G401 (cell line): ENCODE results near the gene CHCHD3. TPM values are rescaled to one million over a fixed set of nuclear protein-coding genes. Genes with fewer than 3 reads are reported as not detected.

ENCODE experiments used
- DNase-seq: peaks from one replicate; pipeline ENCODE4 v3.0.0-alpha.2; 2015; ENCODE audit warnings: low spot score
- in situ Hi-C: cut with HindIII; loops from 2 replicates; pipeline ENCODE4 v1.10.0; 2016; ENCODE audit warnings: low sequenced_read_pairs, mixed read lengths
- total RNA-seq: library from RNA; depleted of rRNA; stranded (reverse); fragments of >200 nt; shearing (Covaris generic); gene quantifications from 2 replicates; pipeline ENCODE4 v1.2.3, GENCODE V29; 2014

The CHCHD3 gene
- total RNA-seq, 1 experiment from 2014 or later, result 220 TPM

DNA sequence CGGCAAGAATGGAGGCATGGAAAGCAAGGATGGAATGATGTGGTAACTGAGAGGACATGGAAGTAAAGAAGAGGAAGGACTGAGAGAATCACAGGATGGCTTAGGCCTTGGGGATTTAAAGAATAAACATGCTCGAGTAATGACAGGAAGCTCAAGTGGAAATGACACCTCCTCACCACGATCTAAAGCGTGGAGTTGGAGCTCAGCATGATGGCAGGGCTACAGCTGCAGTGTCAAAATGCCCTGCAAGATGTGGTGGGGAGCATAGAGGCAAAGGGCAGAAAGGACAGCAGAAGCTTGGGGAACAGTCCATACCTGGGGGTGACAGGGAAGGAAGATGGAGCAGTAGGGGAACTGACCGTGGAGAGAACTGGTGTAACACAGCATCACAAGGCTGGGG, 276.1 kb downstream of the CHCHD3 start:
- no peak for DNase-seq
- in situ Hi-C loops, result no loop called here

GRCh38 chr7:132804849-132805485, 276.9 kb downstream of the CHCHD3 start:
- in situ Hi-C loops, result no loop called here
- DNase-seq, result no peak

DNA sequence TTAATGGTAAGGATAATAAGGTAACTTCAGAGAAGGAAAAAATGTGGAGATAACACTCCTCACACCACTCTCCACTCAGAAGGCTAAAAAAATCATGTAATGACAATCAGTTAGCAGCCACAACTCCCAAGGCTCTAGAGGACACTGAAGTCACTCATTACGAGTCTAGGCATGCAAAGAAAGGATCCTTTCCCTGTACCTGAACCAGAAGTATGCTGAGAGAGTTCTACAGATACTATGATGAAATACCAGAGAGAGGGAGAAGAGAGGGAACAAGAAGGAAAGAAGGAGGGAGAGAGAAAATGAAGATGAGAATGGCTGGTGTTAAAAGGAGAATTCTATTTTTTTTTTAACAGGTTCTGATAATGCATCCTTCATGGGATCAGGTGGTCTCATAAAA, 281.4 kb downstream of the CHCHD3 start:
- no peak for DNase-seq
- in situ Hi-C loops, result no loop called here

DNA sequence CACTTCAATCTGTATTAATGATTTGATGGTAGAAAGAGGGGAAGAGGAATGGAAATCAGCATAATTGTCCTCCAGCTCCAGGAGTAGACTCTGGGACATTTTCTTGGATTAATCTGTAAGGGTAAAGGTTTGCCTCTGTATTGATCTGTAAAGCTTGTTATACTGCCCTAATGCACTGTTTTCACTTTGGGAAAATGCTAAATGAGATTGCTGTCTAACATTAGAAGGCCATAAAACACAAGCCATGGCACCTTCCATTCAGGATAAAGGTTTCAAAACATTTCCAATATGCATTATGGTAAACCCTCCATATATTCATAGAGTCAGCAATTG, 282.8 kb downstream of the CHCHD3 start:
- in situ Hi-C loops, result no loop called here
- DNase-seq, result no peak

- DNase-seq, result no peak
- in situ Hi-C loops, result no loop called here
Measured at GRCh38 chr7:132797152-132797551, 284.7 kb downstream of the CHCHD3 start.

GRCh38 chr7:132793474-132793873, 288.4 kb downstream of the CHCHD3 start:
- in situ Hi-C loops, result no loop called here
- DNase-seq, result no peak

GRCh38 chr7:132791036-132791435, 290.9 kb downstream of the CHCHD3 start:
- in situ Hi-C loops, result no loop called here
- no peak for DNase-seq

DNA sequence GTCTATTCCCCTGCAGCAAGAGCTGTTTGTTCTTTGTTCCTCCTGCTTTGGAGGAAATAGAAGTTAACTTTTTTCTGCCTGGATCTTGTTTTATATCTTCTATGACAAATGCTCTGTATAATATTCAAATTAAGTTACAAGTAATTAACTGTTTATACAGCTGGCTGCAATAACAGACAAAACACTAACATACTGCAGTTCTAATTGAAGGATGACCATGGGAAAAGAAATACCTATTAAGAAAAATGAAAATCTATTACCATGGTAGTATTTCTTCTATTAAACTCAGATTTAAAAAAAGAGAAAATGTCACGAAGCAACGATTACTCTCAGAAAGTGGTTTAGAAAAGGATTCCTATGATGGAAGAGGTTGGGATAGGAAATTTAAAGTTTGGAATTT, 291.8 kb downstream of the CHCHD3 start:
- no peak for DNase-seq

DNA sequence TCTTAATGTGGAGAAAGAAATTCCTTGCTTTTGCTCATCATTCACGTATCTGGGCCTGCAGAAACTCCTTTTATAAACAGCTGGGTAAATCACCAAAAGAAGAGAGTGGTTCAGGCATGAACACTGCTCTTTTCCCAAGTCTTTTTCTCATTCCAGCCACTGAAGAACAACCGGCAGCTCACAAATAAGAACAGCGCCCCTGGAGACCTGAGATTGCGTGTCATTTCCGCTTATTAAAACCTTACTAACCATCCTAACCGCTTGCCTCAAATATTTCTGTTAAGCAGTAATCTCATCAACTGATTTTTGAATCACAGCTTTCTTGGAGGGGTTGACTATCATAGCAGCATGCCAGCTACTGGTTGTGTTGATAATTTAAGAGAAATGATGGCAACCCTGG, 292.6 kb downstream of the CHCHD3 start:
- in situ Hi-C loops, result no loop called here
- DNase-seq, result no peak

More for the DNA sequence above, 291.8 kb downstream of the CHCHD3 start:
- in situ Hi-C loops, result no loop called here

GRCh38 chr7:132785870-132786269, 296.0 kb downstream of the CHCHD3 start:
- DNase-seq, result no peak
- in situ Hi-C loops, result no loop called here

- in situ Hi-C loops, result no loop called here
- DNase-seq, result no peak
Measured at GRCh38 chr7:132784406-132784805, 297.5 kb downstream of the CHCHD3 start.

DNA sequence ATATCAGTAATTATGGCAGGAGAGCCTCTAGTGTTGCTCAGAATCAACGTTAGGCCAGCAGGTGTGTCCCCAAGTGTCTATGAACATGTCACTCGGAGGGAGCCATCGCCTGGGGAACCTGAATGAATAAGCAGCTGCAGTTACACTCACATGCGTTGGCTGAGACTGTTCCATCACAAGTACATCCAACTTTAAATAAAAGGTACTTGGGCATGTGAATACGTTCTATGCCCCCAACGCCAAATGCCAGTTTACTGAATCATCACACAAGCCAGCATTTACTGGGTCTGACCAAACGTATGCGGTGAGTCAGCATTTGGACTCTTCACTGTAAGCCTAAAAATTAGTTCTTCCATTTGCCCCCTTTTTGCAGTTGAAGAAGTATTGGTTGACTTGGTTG, 298.1 kb downstream of the CHCHD3 start:
- in situ Hi-C loops, result no loop called here
- no peak for DNase-seq

DNA sequence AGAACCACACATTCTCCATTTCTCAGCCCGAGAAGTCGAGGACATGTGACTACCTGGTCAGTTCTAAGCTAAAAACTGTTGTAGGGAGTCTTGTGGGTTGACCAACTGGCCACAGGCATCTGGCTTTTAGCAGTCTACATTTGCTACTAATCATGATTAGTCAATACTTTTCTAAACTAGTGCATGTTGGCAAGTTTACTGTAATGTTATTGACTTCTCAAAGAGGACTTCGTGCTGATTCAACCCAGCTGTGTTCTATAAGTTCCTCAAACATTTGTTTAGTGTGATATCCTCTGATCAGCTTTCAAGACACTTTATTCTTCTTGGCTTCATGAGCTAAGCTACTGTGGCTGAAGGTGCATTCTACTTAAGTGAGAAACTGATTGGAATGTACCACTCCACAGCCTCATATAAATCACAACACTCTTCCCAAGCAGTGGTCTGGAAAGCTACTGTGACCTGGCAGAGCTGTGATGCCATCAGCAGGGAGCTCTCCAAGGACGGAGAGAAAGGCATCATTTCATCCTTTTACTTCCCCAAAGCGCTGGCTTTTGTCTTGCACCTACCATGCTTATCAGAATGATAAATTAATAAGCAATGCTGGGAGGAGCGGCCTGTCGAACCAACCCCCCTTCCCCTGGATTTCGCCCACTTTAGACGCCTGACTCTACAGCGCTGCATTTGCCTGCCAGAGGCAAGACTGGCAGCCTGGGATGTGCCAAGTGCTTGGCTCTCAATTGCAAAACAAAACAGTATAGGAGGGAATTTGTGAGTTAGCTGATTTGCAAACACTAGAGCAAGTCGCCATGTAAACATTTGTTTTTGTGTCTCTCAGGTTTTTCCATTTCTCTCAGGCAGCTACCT, 298.9 kb downstream of the CHCHD3 start:
- in situ Hi-C loops, result no loop called here
- no peak for DNase-seq

DNA sequence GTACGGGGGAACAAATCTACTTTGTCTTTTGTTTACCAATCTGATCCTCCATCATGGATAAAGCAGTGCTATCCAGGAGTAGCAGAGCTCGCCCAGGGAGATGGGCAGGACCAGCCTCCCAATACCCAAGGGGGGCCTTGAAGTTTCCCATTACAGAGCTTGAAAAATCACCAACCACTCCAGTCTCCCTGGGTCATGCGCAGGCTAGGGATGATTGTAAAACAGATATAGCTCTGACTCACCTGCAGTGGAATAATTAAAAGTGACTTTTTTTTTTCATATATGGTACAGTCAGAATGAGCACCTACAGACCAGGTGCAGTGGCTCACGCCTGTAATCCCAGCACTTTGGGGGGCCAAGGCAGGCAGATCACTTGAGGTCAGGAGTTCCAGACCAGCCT, 301.1 kb downstream of the CHCHD3 start:
- in situ Hi-C loops, result no loop called here
- no peak for DNase-seq

GRCh38 chr7:132779164-132779563, 302.7 kb downstream of the CHCHD3 start:
- no peak for DNase-seq
- in situ Hi-C loops, result no loop called here

- in situ Hi-C loops, result no loop called here
- DNase-seq, result no peak
Measured at GRCh38 chr7:132778761-132779160, 303.1 kb downstream of the CHCHD3 start.

DNA sequence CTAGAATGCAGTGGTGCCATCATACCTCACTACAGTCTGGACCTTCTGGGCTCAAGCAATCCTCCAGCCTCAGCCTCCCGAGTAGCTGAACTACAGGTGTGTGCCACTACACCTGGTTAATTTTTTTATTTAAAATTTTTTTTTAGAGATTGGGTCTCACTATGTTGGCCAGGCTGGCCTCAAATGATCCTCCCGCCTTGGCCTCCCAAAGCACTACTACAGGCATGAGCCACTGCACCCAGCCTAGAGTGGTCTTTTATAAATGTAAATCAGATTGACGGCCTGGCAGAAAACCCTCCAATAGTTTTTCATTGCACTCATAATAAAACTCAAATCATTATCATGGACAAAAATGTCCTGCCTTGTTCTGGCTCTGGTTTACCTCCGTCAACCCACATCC, 303.9 kb downstream of the CHCHD3 start:
- in situ Hi-C loops, result no loop called here
- DNase-seq, result no peak

DNA sequence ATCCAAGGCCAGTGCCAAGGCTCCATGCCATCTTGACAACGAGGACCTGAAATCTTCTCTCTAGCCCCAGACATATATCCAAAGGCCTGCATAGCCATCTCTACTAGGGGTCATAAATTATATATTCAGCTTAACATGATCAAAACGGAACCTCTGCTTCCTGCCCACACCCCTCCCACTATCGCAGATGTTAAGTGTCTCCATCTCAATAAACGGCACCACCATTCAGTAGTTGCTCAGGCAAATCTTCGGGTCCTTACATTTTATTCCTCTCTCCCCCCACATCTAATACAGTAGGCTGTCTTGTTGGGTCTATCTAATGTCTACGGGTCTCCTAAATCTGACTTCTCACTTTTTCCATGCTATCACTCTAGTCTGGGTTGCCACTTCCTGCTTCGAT, 304.5 kb downstream of the CHCHD3 start:
- no peak for DNase-seq

GRCh38 chr7:132776048-132776620, 305.8 kb downstream of the CHCHD3 start:
- in situ Hi-C loops, result no loop called here
- DNase-seq, result no peak

More for the DNA sequence above, 304.5 kb downstream of the CHCHD3 start:
- in situ Hi-C loops, result no loop called here

DNA sequence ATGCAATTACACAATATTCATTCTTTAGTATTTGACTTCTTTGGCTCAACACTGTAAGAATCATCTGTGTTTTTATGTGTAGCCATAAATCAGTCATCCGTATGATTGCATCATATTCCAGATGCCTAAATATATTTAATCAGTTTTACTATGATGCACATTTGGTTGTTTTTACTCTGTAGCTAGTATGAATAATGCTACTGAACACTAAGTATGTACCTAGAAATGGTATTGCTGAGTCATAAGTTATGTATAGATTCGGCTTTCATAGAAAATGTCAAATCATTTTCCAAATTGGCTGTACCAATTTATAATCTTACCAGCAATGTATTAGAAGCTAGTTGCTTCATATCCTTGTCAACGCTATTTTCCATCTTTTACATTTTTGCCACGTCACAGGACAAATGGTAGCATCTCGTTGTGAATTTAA, 308.3 kb downstream of the CHCHD3 start:
- in situ Hi-C loops, result no loop called here
- no peak for DNase-seq
